ENCODE measurements around the gene SBF2. TPM values are rescaled to one million over a fixed set of nuclear protein-coding genes. Genes with fewer than 3 reads are reported as not detected.
"Not testable (repeated sequence)": the region's sequence is repeated elsewhere in the genome, so short reads cannot be mapped to it uniquely, and the experiment has no call there.

Gene SBF2
- total and polyA plus RNA-seq, 5 donors: 10.8 to 32.2 (median 22.3) TPM

- Histone ChIP-seq H3K4me1 (ENCODE audit: control insufficient read depth, insufficient read depth, low read length) (peaks cover 2% of the 10 kb centered on the region), H3K9me3 (ENCODE audit: control insufficient read depth, low read length) (no peaks in the 10 kb centered on the region), H3K27ac (ENCODE audit: low read length) (no peak overlapping the region), H3K4me3 (ENCODE audit: low read length) (no peak overlapping the region), H3K27me3 (ENCODE audit: control insufficient read depth, insufficient read depth) (no peaks in the 10 kb centered on the region)
- WGBS: 98% methylated on average over 2 of the region's 2 CpGs
- DNase-seq: no peak
- ATAC-seq: no peak
- intact Hi-C loops (cut with DNase I): no loop called here
Measured at GRCh38 chr11:9956483-9956882, 337.5 kb downstream of the SBF2 start.

- intact Hi-C loops (cut with DNase I): no loop called here
Measured at GRCh38 chr11:9955391-9955790, 338.6 kb downstream of the SBF2 start.

GRCh38 chr11:9953994-9954626 is 339.9 kb downstream of the SBF2 start:
- WGBS: 61% methylated on average over 3 of the region's 3 CpGs
- Histone ChIP-seq H3K27me3 (ENCODE audit: control insufficient read depth, insufficient read depth) (no peaks in the 10 kb centered on the region), H3K27ac (ENCODE audit: low read length) (no peak overlapping the region), H3K4me3 (ENCODE audit: low read length) (no peak overlapping the region), H3K9me3 (ENCODE audit: control insufficient read depth, low read length) (no peaks in the 10 kb centered on the region), H3K4me1 (ENCODE audit: control insufficient read depth, insufficient read depth, low read length) (peaks cover 2% of the 10 kb centered on the region)
- no peak for ATAC-seq
- DNase-seq: no peak
- intact Hi-C loops (cut with DNase I): no loop called here

More at GRCh38 chr11:9955391-9955790, 338.6 kb downstream of the SBF2 start:
- H3K9me3 ChIP-seq (ENCODE audit: control insufficient read depth, low read length): no peaks in the 10 kb centered on the region
- ATAC-seq: no peak
- peaks cover 2% of the 10 kb centered on the region for H3K4me1 ChIP-seq (ENCODE audit: control insufficient read depth, insufficient read depth, low read length)
- H3K27ac ChIP-seq (ENCODE audit: low read length): no peak overlapping the region
- no peak overlapping the region for H3K4me3 ChIP-seq (ENCODE audit: low read length)
- 100% methylated on average over 1 of the region's 1 CpG for WGBS
- no peak for DNase-seq
- no peaks in the 10 kb centered on the region for H3K27me3 ChIP-seq (ENCODE audit: control insufficient read depth, insufficient read depth)

- ATAC-seq (no peak), DNase-seq (no peak)
- no peak overlapping the region for H3K4me3 ChIP-seq (ENCODE audit: low read length)
- intact Hi-C loops (cut with DNase I): no loop called here
- H3K27ac ChIP-seq (ENCODE audit: low read length): no peak overlapping the region
- H3K4me1 ChIP-seq (ENCODE audit: control insufficient read depth, insufficient read depth, low read length): peaks cover 2% of the 10 kb centered on the region
- H3K9me3 ChIP-seq (ENCODE audit: control insufficient read depth, low read length): no peaks in the 10 kb centered on the region
- 94% methylated on average over 3 of the region's 3 CpGs for WGBS
- H3K27me3 ChIP-seq (ENCODE audit: control insufficient read depth, insufficient read depth): no peaks in the 10 kb centered on the region
Measured at GRCh38 chr11:9952511-9953196, 341.4 kb downstream of the SBF2 start.

GRCh38 chr11:9951807-9952206 is 342.2 kb downstream of the SBF2 start:
- peaks cover 2% of the 10 kb centered on the region for H3K4me1 ChIP-seq (ENCODE audit: control insufficient read depth, insufficient read depth, low read length)
- peak; percentile 34 to 70 (median 56) for DNase-seq
- H3K4me3 ChIP-seq (ENCODE audit: low read length): no peak overlapping the region
- H3K9me3 ChIP-seq (ENCODE audit: control insufficient read depth, low read length): no peaks in the 10 kb centered on the region
- H3K27me3 ChIP-seq (ENCODE audit: control insufficient read depth, insufficient read depth): no peaks in the 10 kb centered on the region
- H3K27ac ChIP-seq (ENCODE audit: low read length): no peak overlapping the region
- intact Hi-C loops (cut with DNase I): no loop called here
- 34% methylated on average over 1 of the region's 1 CpG for WGBS
- peak in 1 of 2 donors; percentile 33 for ATAC-seq

GRCh38 chr11:9950462-9950861 is 343.6 kb downstream of the SBF2 start:
- no peaks in the 10 kb centered on the region for H3K9me3 ChIP-seq (ENCODE audit: control insufficient read depth, low read length)
- DNase-seq: no peak
- WGBS: 91% methylated on average over 3 of the region's 3 CpGs
- no peaks in the 10 kb centered on the region for H3K27me3 ChIP-seq (ENCODE audit: control insufficient read depth, insufficient read depth)
- ATAC-seq: no peak
- H3K4me1 ChIP-seq (ENCODE audit: control insufficient read depth, insufficient read depth, low read length): peaks cover 2% of the 10 kb centered on the region
- no peak overlapping the region for H3K4me3 ChIP-seq (ENCODE audit: low read length)
- no peak overlapping the region for H3K27ac ChIP-seq (ENCODE audit: low read length)
- intact Hi-C loops (cut with DNase I): no loop called here

GRCh38 chr11:9947231-9947864 is 346.7 kb downstream of the SBF2 start:
- Histone ChIP-seq H3K27ac (ENCODE audit: low read length) (no peak overlapping the region), H3K4me3 (ENCODE audit: low read length) (no peak overlapping the region), H3K4me1 (ENCODE audit: control insufficient read depth, insufficient read depth, low read length) (peaks cover 1% of the 10 kb centered on the region), H3K27me3 (ENCODE audit: control insufficient read depth, insufficient read depth) (no peaks in the 10 kb centered on the region), H3K9me3 (ENCODE audit: control insufficient read depth, low read length) (no peaks in the 10 kb centered on the region)
- 95% methylated on average over 7 of the region's 7 CpGs for WGBS
- intact Hi-C loops (cut with DNase I): no loop called here
- DNase-seq (no peak), ATAC-seq (no peak)

- H3K4me1 ChIP-seq (ENCODE audit: control insufficient read depth, insufficient read depth, low read length); H3K27ac ChIP-seq (ENCODE audit: low read length); H3K9me3 ChIP-seq (ENCODE audit: control insufficient read depth, low read length); ATAC-seq; H3K4me3 ChIP-seq (ENCODE audit: low read length); DNase-seq; intact Hi-C loops (cut with DNase I); H3K27me3 ChIP-seq (ENCODE audit: control insufficient read depth, insufficient read depth): not testable (repeated sequence)
- 93% methylated on average over 1 of the region's 1 CpG for WGBS
Measured at GRCh38 chr11:9945680-9946079, 348.3 kb downstream of the SBF2 start.

GRCh38 chr11:9943386-9944110 is 350.5 kb downstream of the SBF2 start:
- 74% methylated on average over 3 of the region's 3 CpGs for WGBS
- Histone ChIP-seq H3K27me3 (ENCODE audit: control insufficient read depth, insufficient read depth) (no peaks in the 10 kb centered on the region), H3K4me1 (ENCODE audit: control insufficient read depth, insufficient read depth, low read length) (no peaks in the 10 kb centered on the region), H3K9me3 (ENCODE audit: control insufficient read depth, low read length) (no peaks in the 10 kb centered on the region), H3K4me3 (ENCODE audit: low read length) (no peak overlapping the region), H3K27ac (ENCODE audit: low read length) (no peak overlapping the region)
- ATAC-seq (peak; percentile 45 to 58), DNase-seq (no peak)
- intact Hi-C loops (cut with DNase I): no loop called here

- ATAC-seq (no peak), DNase-seq (no peak)
- no peaks in the 10 kb centered on the region for H3K27me3 ChIP-seq (ENCODE audit: control insufficient read depth, insufficient read depth)
- H3K27ac ChIP-seq (ENCODE audit: low read length): no peak overlapping the region
- H3K4me1 ChIP-seq (ENCODE audit: control insufficient read depth, insufficient read depth, low read length): no peaks in the 10 kb centered on the region
- intact Hi-C loops (cut with DNase I): no loop called here
- no peaks in the 10 kb centered on the region for H3K9me3 ChIP-seq (ENCODE audit: control insufficient read depth, low read length)
- no peak overlapping the region for H3K4me3 ChIP-seq (ENCODE audit: low read length)
- WGBS: 98% methylated on average over 5 of the region's 5 CpGs
Measured at GRCh38 chr11:9941991-9942390, 352.0 kb downstream of the SBF2 start.

- 95% methylated on average over 11 of the region's 11 CpGs for WGBS
- DNase-seq; H3K27me3 ChIP-seq (ENCODE audit: control insufficient read depth, insufficient read depth); H3K27ac ChIP-seq (ENCODE audit: low read length); H3K4me3 ChIP-seq (ENCODE audit: low read length); intact Hi-C loops (cut with DNase I); ATAC-seq; H3K9me3 ChIP-seq (ENCODE audit: control insufficient read depth, low read length); H3K4me1 ChIP-seq (ENCODE audit: control insufficient read depth, insufficient read depth, low read length): not testable (repeated sequence)
Measured at GRCh38 chr11:9939150-9939549, 354.9 kb downstream of the SBF2 start.

Measured in right cardiac atrium (tissue), 5 donors.